Bronchial epithelial cell (primary cell): ENCODE data around the gene ZNF140. TPM values are rescaled to one million over a fixed set of nuclear protein-coding genes. Genes with fewer than 3 reads are reported as not detected.

Experiments
- DNase-seq: peaks from one replicate; pipeline ENCODE4 v3.0.0-alpha.2; 2010; ENCODE audit warnings: low read depth
- FAIRE-seq: peaks from 2 replicates; lab custom pipeline; 2011; peaks lifted over from hg19 to GRCh38; lab: Jason Lieb, UNC
- H3K27me3 ChIP-seq: 2 replicates; pipeline ENCODE4 v1.5.1; 2011; ENCODE audit warnings: low read length; ENCODE audit not compliant: control insufficient read depth, insufficient read depth
- H3K36me3 ChIP-seq: 2 replicates; pipeline ENCODE4 v1.5.1; 2011; ENCODE audit warnings: low read length; ENCODE audit not compliant: control insufficient read depth, insufficient read depth
- H3K4me3 ChIP-seq: 2 replicates; pipeline ENCODE4 v1.5.1; 2011; ENCODE audit warnings: mild to moderate bottlenecking, low read depth, low read length, control low read depth
- CTCF ChIP-seq: IDR thresholded peaks from 2 replicates; pipeline ENCODE4 v1.5.1; 2011; ENCODE audit warnings: mild to moderate bottlenecking, moderate library complexity, low read length, control low read depth, inconsistent platforms; ENCODE audit not compliant: insufficient read depth, severe bottlenecking
- total RNA-seq: library from RNA; depleted of rRNA; stranded (reverse); fragments of >200 nt; gene quantifications from 2 replicates; pipeline ENCODE4 v1.2.1, GENCODE V29; 2014

Gene ZNF140
- total RNA-seq, 1 donor from 2014 or later = 19.2 TPM

- DNase-seq (peak; percentile 4), FAIRE-seq (no peak)
- H3K4me3 ChIP-seq = no peak overlapping the region
- no peaks in the 10 kb centered on the region for H3K27me3 ChIP-seq
- H3K36me3 ChIP-seq = no peaks in the 10 kb centered on the region
- no peak for TF ChIP-seq CTCF
Measured at GRCh38 chr12:133120385-133121191, 39.9 kb downstream of the ZNF140 start.

GRCh38 chr12:133124674-133125073 lies 44.0 kb downstream of the ZNF140 start:
- TF ChIP-seq CTCF = no peak
- H3K27me3 ChIP-seq = no peaks in the 10 kb centered on the region
- no peak for DNase-seq
- no peaks in the 10 kb centered on the region for H3K36me3 ChIP-seq
- no peak for FAIRE-seq
- H3K4me3 ChIP-seq = no peak overlapping the region

- no peaks in the 10 kb centered on the region for H3K27me3 ChIP-seq
- TF ChIP-seq CTCF = no peak
- no peaks in the 10 kb centered on the region for H3K36me3 ChIP-seq
- DNase-seq = peak; percentile 42
- peak overlapping the region; percentile 91 for H3K4me3 ChIP-seq
- no peak for FAIRE-seq
Measured at GRCh38 chr12:133129368-133130037, 48.8 kb downstream of the ZNF140 start.

- H3K27me3 ChIP-seq = no peaks in the 10 kb centered on the region
- no peak for TF ChIP-seq CTCF
- DNase-seq = peak; percentile 84
- peak within 1 kb of the TSS; percentile 91 for H3K4me3 ChIP-seq
- FAIRE-seq = no peak
- H3K36me3 ChIP-seq = no peaks in the 10 kb centered on the region
Measured at GRCh38 chr12:133130038-133130807, 49.5 kb downstream of the ZNF140 start, which contains the start of the genes ZNF10 and ZNF891. TSS of gene ZNF10 (plus strand) at chr12:133130627. CDS start at chr12:133144493, 13,866 bp downstream. TSS of gene ZNF891 (minus strand) at chr12:133130274. CDS start at chr12:133121918, 8,356 bp downstream.

- no peaks in the 10 kb centered on the region for H3K36me3 ChIP-seq
- H3K27me3 ChIP-seq = no peaks in the 10 kb centered on the region
- H3K4me3 ChIP-seq = peak overlapping the region; percentile 91
- no peak for FAIRE-seq
- no peak for DNase-seq
- no peak for TF ChIP-seq CTCF
Measured at GRCh38 chr12:133130808-133131128, 50.0 kb downstream of the ZNF140 start.
